ENCODE data around the gene SHISA8.
"Not testable (repeated sequence)": the region's sequence is repeated elsewhere in the genome, so short reads cannot be mapped to it uniquely, and the experiment has no call there.

SHISA8 gene

GRCh38 chr22:41893591-41894375, 21.1 kb downstream of the SHISA8 start:
- no peak for DNase-seq

DNA sequence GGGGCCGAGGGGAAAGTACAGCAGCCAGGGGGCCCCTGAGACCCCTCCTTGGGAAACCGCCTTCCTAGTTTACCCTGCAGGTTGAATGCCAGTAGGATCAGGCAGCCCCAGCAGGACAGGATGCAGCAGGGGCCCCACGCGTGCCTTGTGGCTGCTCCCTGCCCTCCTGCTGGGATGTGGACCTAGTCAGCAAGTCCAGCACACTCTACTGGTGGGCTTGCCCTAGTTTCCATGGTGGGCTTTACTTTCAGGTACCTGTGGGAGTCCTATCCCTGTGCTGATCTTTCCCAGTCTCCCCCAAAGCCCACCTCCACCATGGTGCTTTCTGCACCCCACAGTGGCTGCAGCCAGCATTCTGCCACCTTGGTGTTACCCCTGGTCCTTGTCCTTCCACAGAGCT, 22.2 kb downstream of the SHISA8 start:
- DNase-seq = no peak

- DNase-seq = no peak
These were observed 23.5 kb downstream of the SHISA8 start for GRCh38 chr22:41891407-41891806.

- DNase-seq = no peak
These were observed 26.2 kb downstream of the SHISA8 start for GRCh38 chr22:41888627-41889200.

- DNase-seq = no peak
These were observed 29.4 kb downstream of the SHISA8 start for GRCh38 chr22:41885516-41885915.

- no peak for DNase-seq
These were observed 29.8 kb downstream of the SHISA8 start for GRCh38 chr22:41885116-41885515.

GRCh38 chr22:41883400-41883799, 31.5 kb downstream of the SHISA8 start:
- no peak for DNase-seq

GRCh38 chr22:41880653-41881052, 34.2 kb downstream of the SHISA8 start:
- no peak for DNase-seq

DNA sequence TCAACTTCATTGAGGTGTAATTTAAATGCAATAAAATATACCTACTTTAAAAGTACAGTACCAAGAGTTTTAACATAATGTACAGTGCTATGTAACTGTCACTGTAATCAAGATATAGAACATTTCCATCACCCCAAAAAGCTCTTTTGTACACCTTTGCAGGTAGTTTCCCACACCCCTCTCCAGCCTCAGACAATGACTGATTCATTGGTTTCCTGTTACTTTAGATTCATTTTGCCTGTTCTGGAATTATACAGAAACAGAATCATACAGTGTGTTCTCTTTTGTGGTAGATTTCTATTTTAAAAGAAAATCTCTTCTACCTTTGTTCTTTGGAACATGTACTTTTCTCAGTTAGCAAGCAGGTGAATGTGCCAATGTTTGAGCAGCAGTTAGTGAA, 38.2 kb downstream of the SHISA8 start:
- no peak for DNase-seq

- no peak for DNase-seq
These were observed 38.6 kb downstream of the SHISA8 start for GRCh38 chr22:41876275-41876674.

- DNase-seq = no peak
These were observed 39.2 kb downstream of the SHISA8 start for GRCh38 chr22:41875531-41876270.

GRCh38 chr22:41874090-41874489, 40.8 kb downstream of the SHISA8 start:
- DNase-seq = no peak

DNA sequence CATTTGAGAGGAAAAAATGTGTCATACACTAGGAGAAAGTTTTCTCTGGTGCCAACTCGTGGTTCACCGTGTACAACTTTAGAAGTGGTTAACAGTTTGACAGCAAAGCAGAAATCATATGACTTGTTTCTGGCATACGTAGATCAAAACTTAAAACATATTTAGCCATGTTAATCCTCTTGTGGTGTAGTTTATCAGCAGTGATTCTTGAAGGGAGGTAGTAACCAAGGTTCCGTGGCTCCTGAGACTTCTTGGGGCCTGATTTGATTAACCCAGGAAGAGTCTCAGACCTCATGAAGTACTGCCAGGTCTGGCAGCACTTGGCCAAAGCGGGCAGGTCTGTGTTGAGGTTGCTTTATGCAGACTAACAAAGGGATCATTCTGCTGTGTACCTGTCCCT, 41.5 kb downstream of the SHISA8 start:
- DNase-seq = no peak

DNA sequence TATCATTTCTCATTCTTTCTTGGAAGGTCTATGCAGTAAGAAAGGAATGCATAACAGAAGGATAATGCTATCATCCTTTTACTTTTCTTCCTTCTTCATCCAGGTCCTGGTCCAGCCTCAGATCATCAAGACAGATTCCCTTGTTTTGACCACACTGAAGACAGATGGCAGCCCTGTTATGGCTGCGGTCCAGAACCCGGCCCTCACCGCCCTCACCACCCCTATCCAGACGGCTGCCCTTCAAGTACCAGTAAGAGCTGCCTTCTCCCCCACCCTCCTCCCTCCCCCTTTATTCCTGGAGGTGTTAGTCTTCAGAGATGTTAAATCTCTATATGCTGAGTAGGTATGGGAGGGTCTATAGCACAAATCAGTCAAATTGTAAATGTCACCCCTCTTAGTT, 44.1 kb downstream of the SHISA8 start:
- DNase-seq = no peak

DNA sequence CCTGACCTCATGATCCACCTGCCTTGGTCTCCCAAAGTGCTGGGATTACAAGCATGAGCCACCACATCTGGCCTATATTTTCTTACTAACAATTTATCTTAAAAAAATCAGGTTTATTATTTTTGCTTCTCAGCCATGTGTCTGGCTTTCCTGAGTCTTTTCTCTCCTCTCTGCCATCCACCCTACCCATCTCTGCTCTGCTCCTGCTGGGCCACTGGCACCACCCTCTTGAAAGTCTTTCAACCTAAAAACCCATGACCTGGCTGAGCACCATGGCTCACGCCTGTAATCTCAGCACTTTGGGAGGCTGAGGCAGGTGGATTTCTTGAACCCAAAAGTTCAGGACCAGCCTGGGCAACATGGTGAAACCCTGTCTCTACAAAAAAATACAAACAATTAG, 44.8 kb downstream of the SHISA8 start:
- not testable (repeated sequence) for DNase-seq

- no peak for DNase-seq
These were observed 46.3 kb downstream of the SHISA8 start for GRCh38 chr22:41868556-41868955.

DNA sequence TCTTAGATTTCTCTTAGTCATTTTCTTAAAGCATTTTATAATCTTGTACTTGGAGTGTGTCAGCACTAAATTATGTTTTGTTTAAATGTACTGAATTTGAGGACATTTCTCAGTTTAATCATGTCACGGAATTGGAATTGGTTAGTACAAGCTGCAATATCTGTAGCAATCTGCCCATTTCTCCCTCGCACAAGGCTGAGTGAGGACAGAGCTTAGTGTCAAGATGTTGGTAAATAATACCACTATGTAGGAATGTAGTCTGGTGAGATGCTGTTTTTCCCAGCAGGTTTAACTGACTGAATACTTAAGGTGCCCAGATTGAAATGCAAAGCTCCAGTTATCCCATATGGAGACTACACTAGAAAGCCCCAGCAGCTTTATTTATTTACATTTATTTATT, 51.4 kb downstream of the SHISA8 start:
- no peak for DNase-seq

DNA sequence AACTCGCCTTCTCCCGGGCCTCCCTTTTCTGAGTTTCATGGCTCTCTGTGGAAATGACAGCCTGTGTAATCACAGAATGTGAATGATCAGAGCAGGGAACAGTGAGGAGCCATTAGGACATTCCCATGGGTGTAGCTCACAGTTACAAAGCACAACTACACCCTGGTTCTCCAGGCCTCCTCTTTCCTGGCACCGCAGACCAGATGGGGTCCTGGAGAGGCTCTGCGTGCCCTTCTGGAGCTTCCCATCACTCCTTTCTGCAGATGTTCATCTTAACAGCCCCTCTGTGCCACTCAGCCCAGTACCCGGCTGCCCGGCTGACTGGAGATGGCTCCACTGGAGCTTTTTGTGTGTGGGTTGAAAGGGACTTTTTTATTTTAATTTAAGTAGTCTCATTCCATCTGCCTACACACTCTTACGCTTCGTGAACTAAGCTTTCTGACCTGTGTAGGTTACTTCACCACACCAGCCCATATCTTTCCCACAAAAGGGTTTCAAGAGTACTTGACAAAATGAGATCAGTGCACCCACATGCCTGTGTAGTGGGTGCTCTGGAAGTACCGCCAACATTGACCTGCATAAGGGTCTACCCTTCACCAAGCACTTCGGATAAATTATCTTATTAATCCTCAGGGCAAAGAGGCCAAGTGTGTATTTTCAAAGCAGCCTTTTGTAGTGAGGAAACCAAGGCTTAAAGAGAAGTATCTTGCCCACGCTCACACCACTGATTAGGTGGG, 52.2 kb downstream of the SHISA8 start:
- no peak for DNase-seq

- DNase-seq = no peak
These were observed 52.7 kb downstream of the SHISA8 start for GRCh38 chr22:41862160-41862529.
